GM20431 (cell line): ENCODE data around the gene ALG9.

Experiments
- in situ Hi-C: fragments of 300-500 bp; cut with MseI, MboI; formaldehyde crosslinking; loops from one replicate; pipeline ENCODE4 v1.15.0; 2020; ENCODE audit warnings: low sequenced_read_pairs; ENCODE audit not compliant: unreplicated experiment

ALG9 gene

DNA sequence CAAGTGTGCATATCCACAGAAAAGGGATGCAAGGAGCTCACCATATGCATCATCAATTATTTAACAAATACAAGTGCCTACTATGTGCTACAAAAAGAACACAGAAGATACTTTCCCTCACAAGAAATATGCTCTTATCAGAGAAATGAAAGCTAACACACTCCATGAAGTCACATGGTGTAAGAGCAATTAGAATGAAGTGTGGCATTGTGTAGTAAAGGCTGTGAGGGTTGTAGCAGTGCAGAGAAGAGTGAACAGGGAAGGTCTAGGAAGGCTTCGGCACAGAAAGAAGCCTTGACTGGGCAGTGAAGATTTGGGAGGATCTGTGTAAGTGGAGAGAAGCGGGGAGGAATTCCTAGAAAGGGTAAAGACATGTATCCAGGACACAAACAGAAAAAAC is 127.7 kb downstream of the ALG9 start:
- in situ Hi-C loops = no loop called here

- in situ Hi-C loops = no loop called here
Measured at GRCh38 chr11:111741751-111742150, 129.6 kb downstream of the ALG9 start.

DNA sequence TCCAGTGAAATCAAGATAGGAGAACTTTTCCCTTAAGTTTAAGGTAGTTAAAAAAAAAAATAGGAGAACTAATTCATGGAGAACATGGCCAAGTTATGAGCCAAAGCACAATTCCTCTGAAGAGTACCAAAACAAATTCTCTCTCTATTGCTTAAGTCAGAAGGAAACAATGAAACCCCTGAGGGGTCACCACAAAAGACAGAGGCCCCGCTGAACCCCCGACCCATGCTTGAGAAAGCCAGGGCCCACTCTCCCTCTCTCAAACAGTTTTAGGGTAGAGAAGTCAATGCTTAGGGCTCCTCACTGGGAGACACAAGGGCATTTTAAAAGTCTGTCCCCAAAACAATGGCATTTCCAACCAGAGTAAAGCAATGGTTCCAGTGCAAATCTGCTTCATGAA is 132.1 kb downstream of the ALG9 start:
- in situ Hi-C loops = no loop called here

- in situ Hi-C loops = no loop called here
Measured at GRCh38 chr11:111737444-111738210, 133.8 kb downstream of the ALG9 start.

DNA sequence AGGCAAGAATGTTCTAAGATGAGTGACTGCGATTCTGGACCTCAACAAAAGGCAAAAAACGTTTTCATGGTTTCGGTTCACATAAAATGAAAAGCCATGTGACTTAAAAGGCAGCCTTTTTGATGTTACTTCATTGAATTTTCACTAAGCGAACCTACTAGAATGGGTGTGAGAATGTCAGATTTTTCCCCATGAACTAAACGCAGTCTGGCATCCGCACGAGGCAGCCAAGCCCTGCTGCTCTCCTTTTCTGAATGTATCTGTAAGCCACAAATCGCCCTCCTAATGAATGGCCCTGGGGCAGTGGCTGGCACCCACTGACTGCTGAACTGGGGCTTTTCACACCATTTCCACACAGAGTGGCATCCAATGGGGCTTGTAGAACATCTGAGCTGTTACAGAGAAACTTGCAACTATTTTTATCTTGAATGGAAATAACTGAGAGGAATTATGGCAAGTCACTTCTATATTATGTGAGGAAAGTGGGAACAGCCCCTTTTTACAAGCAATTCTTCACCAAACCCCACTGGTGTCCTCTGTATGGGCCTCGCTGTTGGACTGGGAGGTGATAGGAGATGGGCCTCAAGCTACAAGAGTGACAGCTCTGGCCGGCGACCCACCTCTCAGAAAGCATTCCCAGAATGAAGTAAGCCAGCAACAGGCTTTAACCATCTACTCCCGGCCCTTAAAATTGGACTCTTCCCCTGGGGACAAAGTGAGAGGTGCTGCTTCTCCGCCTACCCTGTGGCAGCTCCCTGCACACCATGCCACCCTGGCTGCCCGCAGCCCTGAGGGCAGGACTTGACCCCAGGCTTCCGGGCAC is 134.5 kb downstream of the ALG9 start:
- in situ Hi-C loops = no loop called here
